GM12878 (cell line): ENCODE measurements around the gene COTL1. TPM values are rescaled to one million over a fixed set of nuclear protein-coding genes. Genes with fewer than 3 reads are reported as not detected.

Source experiments
- ATAC-seq: fragments of 200-7000 bp; cut with Tn5 transposase; 3 replicates; pipeline ENCODE4 v1.9.1; 2020; ENCODE audit warnings: mild to moderate bottlenecking, moderate library complexity
- BruUV-seq: library from RNA; stranded (reverse); fragments of 400-500 nt; replicated peaks from 2 replicates; lab custom pipeline; 2021; lab: Mats Ljungman, UMichigan
- CTCF ChIA-PET: fragments of 300-600 bp; sonication (Branson Sonifier 250); formaldehyde crosslinking; extraction: SDS; loops from one replicate; lab custom pipeline; 2021; ENCODE audit warnings: inconsistent platforms; lab: Yijun Ruan, JAX
- POLR2A ChIA-PET: fragments of 350-600 bp; formaldehyde crosslinking; extraction: SDS; loops from one replicate; lab custom pipeline; 2021; ENCODE audit warnings: inconsistent platforms; lab: Charles Lee
- RAD21 ChIA-PET: fragments of 300-600 bp; sonication (Branson Sonifier 250); formaldehyde crosslinking; loops from one replicate; lab custom pipeline; 2023; ENCODE audit warnings: antibody characterized with exemption; ENCODE audit not compliant: unreplicated experiment; lab: Charles Lee
- SMC1A ChIA-PET: fragments of 300-600 bp; sonication (Branson Sonifier 250); formaldehyde crosslinking; loops from one replicate; lab custom pipeline; 2023; ENCODE audit not compliant: unreplicated experiment, uncharacterized antibody; lab: Charles Lee
- DNase-seq: peaks from one replicate; pipeline ENCODE4 v3.0.0-alpha.2; 2011; ENCODE audit warnings: low read depth, low spot score
- FAIRE-seq: peaks from 3 replicates; lab custom pipeline; 2011; peaks lifted over from hg19 to GRCh38; lab: Jason Lieb, UNC
- H2AFZ ChIP-seq: 2 replicates; pipeline ENCODE4 v1.6.0; 2011; ENCODE audit warnings: low read depth, low read length, control low read depth; ENCODE audit not compliant: control insufficient read depth
- H3K27ac ChIP-seq: 2 replicates; pipeline ENCODE4 v1.5.1; 2011; ENCODE audit warnings: control low read depth; ENCODE audit not compliant: control insufficient read depth, insufficient read depth
- H3K27me3 ChIP-seq, 2 experiments: replicated peaks in 1 of 2; 2 replicates each; pipeline versions ENCODE4 v1.6.0 to v1.6.1; 2011; ENCODE audit warnings: low read length in 1 of 2; ENCODE audit not compliant: control insufficient read depth in 2 of 2, insufficient read depth in 2 of 2
- H3K36me3 ChIP-seq, 2 experiments: 2 replicates each; pipeline ENCODE4 v1.5.1; 2011; ENCODE audit warnings: low read length in 1 of 2; ENCODE audit not compliant: control insufficient read depth in 2 of 2, insufficient read depth in 2 of 2
- H3K4me1 ChIP-seq: 2 replicates; pipeline ENCODE4 v1.6.1; 2011; ENCODE audit warnings: mild to moderate bottlenecking, low read length, moderate library complexity, mixed read lengths; ENCODE audit not compliant: control insufficient read depth, insufficient read depth
- H3K4me2 ChIP-seq: 2 replicates; pipeline ENCODE4 v1.6.0; 2011; ENCODE audit warnings: control low read depth; ENCODE audit not compliant: control insufficient read depth, insufficient read depth
- H3K4me3 ChIP-seq: fragments of 200-600 bp; sonication (generic); 2 replicates; pipeline ENCODE4 v1.5.1; 2016
- H3K79me2 ChIP-seq: 2 replicates; pipeline ENCODE4 v1.6.0; 2011; ENCODE audit warnings: low read length; ENCODE audit not compliant: control insufficient read depth, insufficient read depth
- H3K9ac ChIP-seq: 2 replicates; pipeline ENCODE4 v1.8.0; 2011; ENCODE audit warnings: low read length, control low read depth, mixed read lengths; ENCODE audit not compliant: control insufficient read depth, insufficient read depth
- H3K9me3 ChIP-seq: replicated peaks from 3 replicates; pipeline ENCODE4 v1.5.1; 2011; ENCODE audit warnings: mild to moderate bottlenecking, low read length; ENCODE audit not compliant: control insufficient read depth, insufficient read depth
- H4K20me1 ChIP-seq: 2 replicates; pipeline ENCODE4 v1.6.0; 2011; ENCODE audit not compliant: control insufficient read depth, insufficient read depth
- DPF2 ChIP-seq: fragments of 450-650 bp; IDR thresholded peaks from 2 replicates; pipeline ENCODE4 v1.6.1; 2017; ENCODE audit warnings: mild to moderate bottlenecking
- WGBS: methylation state at CpG from one replicate; pipeline ENCODE4 v1.1.6; 2016; ENCODE audit warnings: low lambda C conversion rate; ENCODE audit not compliant: insufficient replicate concordance, insufficient coverage; ENCODE audit errors: missing lambda C conversion rate; 5-methylcytosine and 5-hydroxymethylcytosine counted together
- in situ Hi-C: fragments of 300-500 bp; cut with MboI; formaldehyde crosslinking; loops from 9 replicates; pipeline ENCODE4 v1.14.3; 2018; ENCODE audit warnings: mixed read lengths
- intact Hi-C: fragments of 100-400 bp; cut with micrococcal nuclease; formaldehyde crosslinking; loops from one replicate; pipeline ENCODE4 v1.14.2; 2022; ENCODE audit not compliant: unreplicated experiment
- polyA plus RNA-seq, 11 experiments: library from polyadenylated mRNA; depleted of rRNA in 4 of 11; unstranded in 6 of 11; stranded (reverse) in 5 of 11; fragments of >200 nt; fragmentation: Nextera tagmentation in 4 of 11; fragmentation: Illumina TruSeq in 1 of 11; extraction: Ambion mirVana in 4 of 11; extraction: Trizol in 1 of 11; gene quantifications; 1 replicate in 1 of 11; 2 replicates in 10 of 11; pipeline versions ENCODE4 v1.2.1 to v1.2.3, GENCODE V29; 2011 to 2016; ENCODE audit warnings: inconsistent platforms in 2 of 11, missing spikeins in 2 of 11, low read depth in 1 of 11
- total RNA-seq, 4 experiments: library from RNA; depleted of rRNA in 3 of 4; stranded (reverse); fragments of >200 nt in 3 of 4; fragmentation: Illumina TruSeq in 1 of 4; extraction: Trizol in 1 of 4; gene quantifications; 2 replicates each; pipeline versions ENCODE4 v1.2.1 to v1.2.3, GENCODE V29; 2013 to 2021
- TF ChIP-seq, protein P1 (sequence below): IDR thresholded peaks from 2 replicates; pipeline ENCODE4 v1.6.1; 2012; ENCODE audit warnings: improper control_type of control experiment, low read depth, low read length; ENCODE audit not compliant: insufficient replicate concordance

The COTL1 gene
- total and polyA plus RNA-seq, 10 of the 15 experiments (the other 5 are each of a cell fraction or from before 2014, with no cell fraction given) = 140 to 894 (median 330) TPM

DNA sequence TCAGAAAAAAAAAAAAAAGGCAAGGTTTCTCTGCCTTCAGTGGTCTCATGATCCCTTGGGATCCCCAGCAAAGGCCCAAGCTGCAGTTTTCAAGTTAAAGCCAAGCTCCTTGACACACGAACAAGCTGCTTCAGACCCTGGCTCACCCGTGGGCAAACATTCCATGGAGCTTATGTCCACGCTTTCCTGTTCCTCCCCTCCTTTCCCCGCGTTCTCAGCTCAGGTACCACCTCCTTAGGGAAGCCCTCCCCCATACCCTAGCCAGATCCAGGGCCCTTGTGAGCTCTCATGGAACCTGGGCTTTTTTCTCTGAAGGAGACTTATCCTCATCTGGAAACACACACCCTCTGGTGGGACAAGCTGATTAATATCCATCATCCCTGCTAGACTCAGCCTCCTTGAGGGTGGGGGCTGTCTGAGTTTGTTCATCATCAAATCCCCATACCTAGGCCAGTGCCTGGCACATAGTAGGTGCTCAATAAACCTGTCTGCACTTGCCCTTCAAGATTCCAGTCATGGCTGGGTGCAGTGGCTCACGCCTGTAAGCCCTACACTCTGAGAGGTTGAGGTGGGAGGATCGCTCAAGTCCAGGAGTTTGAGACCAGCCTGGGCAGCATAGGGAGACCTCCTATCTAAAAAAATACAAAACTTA is 54.7 kb downstream of the COTL1 start:
- TF ChIP-seq, protein P1, sequence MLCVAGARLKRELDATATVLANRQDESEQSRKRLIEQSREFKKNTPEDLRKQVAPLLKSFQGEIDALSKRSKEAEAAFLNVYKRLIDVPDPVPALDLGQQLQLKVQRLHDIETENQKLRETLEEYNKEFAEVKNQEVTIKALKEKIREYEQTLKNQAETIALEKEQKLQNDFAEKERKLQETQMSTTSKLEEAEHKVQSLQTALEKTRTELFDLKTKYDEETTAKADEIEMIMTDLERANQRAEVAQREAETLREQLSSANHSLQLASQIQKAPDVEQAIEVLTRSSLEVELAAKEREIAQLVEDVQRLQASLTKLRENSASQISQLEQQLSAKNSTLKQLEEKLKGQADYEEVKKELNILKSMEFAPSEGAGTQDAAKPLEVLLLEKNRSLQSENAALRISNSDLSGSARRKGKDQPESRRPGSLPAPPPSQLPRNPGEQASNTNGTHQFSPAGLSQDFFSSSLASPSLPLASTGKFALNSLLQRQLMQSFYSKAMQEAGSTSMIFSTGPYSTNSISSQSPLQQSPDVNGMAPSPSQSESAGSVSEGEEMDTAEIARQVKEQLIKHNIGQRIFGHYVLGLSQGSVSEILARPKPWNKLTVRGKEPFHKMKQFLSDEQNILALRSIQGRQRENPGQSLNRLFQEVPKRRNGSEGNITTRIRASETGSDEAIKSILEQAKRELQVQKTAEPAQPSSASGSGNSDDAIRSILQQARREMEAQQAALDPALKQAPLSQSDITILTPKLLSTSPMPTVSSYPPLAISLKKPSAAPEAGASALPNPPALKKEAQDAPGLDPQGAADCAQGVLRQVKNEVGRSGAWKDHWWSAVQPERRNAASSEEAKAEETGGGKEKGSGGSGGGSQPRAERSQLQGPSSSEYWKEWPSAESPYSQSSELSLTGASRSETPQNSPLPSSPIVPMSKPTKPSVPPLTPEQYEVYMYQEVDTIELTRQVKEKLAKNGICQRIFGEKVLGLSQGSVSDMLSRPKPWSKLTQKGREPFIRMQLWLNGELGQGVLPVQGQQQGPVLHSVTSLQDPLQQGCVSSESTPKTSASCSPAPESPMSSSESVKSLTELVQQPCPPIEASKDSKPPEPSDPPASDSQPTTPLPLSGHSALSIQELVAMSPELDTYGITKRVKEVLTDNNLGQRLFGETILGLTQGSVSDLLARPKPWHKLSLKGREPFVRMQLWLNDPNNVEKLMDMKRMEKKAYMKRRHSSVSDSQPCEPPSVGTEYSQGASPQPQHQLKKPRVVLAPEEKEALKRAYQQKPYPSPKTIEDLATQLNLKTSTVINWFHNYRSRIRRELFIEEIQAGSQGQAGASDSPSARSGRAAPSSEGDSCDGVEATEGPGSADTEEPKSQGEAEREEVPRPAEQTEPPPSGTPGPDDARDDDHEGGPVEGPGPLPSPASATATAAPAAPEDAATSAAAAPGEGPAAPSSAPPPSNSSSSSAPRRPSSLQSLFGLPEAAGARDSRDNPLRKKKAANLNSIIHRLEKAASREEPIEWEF = no peak
- TF ChIP-seq DPF2 = peak; percentile 59; the same call in 1 of the 2 replicates
- Histone ChIP-seq H3K9ac (no peak overlapping the region), H3K27ac (peak overlapping the region; percentile 1; the same call in 1 of the 2 replicates), H3K79me2 (peaks cover under 1% of the 10 kb centered on the region; the same call in 1 of the 2 replicates), H2AFZ (no peak overlapping the region), H3K4me3 (no peak overlapping the region), H3K36me3 (peaks cover 22 to 41% of the 10 kb centered on the region in 2 experiments), H3K4me1 (peaks cover 21% of the 10 kb centered on the region), H4K20me1 (no peaks in the 10 kb centered on the region), H3K27me3 (no peaks in the 10 kb centered on the region), H3K4me2 (no peak overlapping the region), H3K9me3 (no peaks in the 10 kb centered on the region; the same call in 2 of the 3 replicates)
- ATAC-seq (no peak), DNase-seq (no peak), FAIRE-seq (no peak)
- ChIA-PET CTCF (interaction anchor here (0.7 to 4.1 kb wide), 13 partner anchors 24 to 175 kb away, joined by 3 to 23 read pairs (median 3); no protein-coding TSS in a partner anchor), RAD21 (interaction anchor here (0.6 to 1.8 kb wide), 10 partner anchors 24 to 58 kb away, joined by 3 to 11 read pairs (median 4); no protein-coding TSS in a partner anchor), SMC1A (interaction anchor here (0.8 to 4.2 kb wide), 15 partner anchors 11 to 59 kb away, joined by 3 to 35 read pairs (median 5); no protein-coding TSS in a partner anchor), POLR2A (interaction anchor here (0.5 to 1.9 kb wide), 6 partner anchors 11 to 40 kb away, joined by 3 to 10 read pairs (median 5); no protein-coding TSS in a partner anchor)
- BruUV-seq = no TSS peak
- 83% methylated on average over 7 of the region's 7 CpGs for WGBS
- intact Hi-C loops = loop anchor here (2.0 kb wide), 1 partner anchor 48 kb away; no protein-coding TSS in a partner anchor
- in situ Hi-C loops = no loop called here
